Osteoblast (primary cell): ENCODE measurements around the gene KLHL2. TPM values are rescaled to one million over a fixed set of nuclear protein-coding genes. Genes with fewer than 3 reads are reported as not detected.

Experiments used
- DNase-seq: peaks from one replicate; pipeline ENCODE4 v3.0.0; 2011; ENCODE audit warnings: low spot score, mixed read lengths; ENCODE audit not compliant: insufficient read length; ENCODE audit errors: missing footprints
- H2AFZ ChIP-seq: 2 replicates; pipeline ENCODE4 v1.6.0; 2011; ENCODE audit warnings: mild to moderate bottlenecking, low read length
- H3K27ac ChIP-seq: 2 replicates; pipeline ENCODE4 v1.5.1; 2011; ENCODE audit warnings: mild to moderate bottlenecking, low read depth, low read length, moderate library complexity
- H3K27me3 ChIP-seq: 2 replicates; pipeline ENCODE4 v1.6.0; 2012; ENCODE audit warnings: mild to moderate bottlenecking, control low read depth, inconsistent platforms, low read length, moderate library complexity; ENCODE audit not compliant: insufficient read depth
- H3K36me3 ChIP-seq: 2 replicates; pipeline ENCODE4 v1.5.1; 2011; ENCODE audit warnings: mild to moderate bottlenecking, low read length, control low read depth, moderate library complexity; ENCODE audit not compliant: insufficient read depth
- H3K4me1 ChIP-seq: 2 replicates; pipeline ENCODE4 v1.5.1; 2011; ENCODE audit warnings: mild to moderate bottlenecking, low read length, control low read depth, moderate library complexity; ENCODE audit not compliant: insufficient read depth
- H3K4me2 ChIP-seq: 2 replicates; pipeline ENCODE4 v1.6.0; 2011; ENCODE audit warnings: mild to moderate bottlenecking, low read length; ENCODE audit not compliant: insufficient read depth
- H3K4me3 ChIP-seq: fragments of 200-600 bp; sonication (generic); 3 replicates; pipeline ENCODE4 v1.5.1; 2012; ENCODE audit warnings: mild to moderate bottlenecking, low read length, inconsistent platforms; ENCODE audit not compliant: insufficient read depth
- H3K79me2 ChIP-seq: 2 replicates; pipeline ENCODE4 v1.6.0; 2012; ENCODE audit warnings: mild to moderate bottlenecking, low read length, control low read depth, inconsistent platforms; ENCODE audit not compliant: insufficient read depth
- H3K9me3 ChIP-seq: 2 replicates; pipeline ENCODE4 v1.5.1; 2011; ENCODE audit warnings: low read depth, low read length, control low read depth
- H4K20me1 ChIP-seq: 2 replicates; pipeline ENCODE4 v1.6.0; 2012; ENCODE audit warnings: mild to moderate bottlenecking, low read length, control low read depth; ENCODE audit not compliant: insufficient read depth
- CTCF ChIP-seq: IDR thresholded peaks from 2 replicates; pipeline ENCODE4 v1.5.1; 2011; ENCODE audit warnings: mild to moderate bottlenecking, low read depth, low read length, moderate library complexity; ENCODE audit errors: extremely low read depth
- total RNA-seq: library from RNA; depleted of rRNA; stranded (reverse); fragments of >200 nt; gene quantifications from 2 replicates; pipeline ENCODE4 v1.2.3, GENCODE V29; 2012

Gene KLHL2
- total RNA-seq, 1 donor, result 13.4 TPM

DNA sequence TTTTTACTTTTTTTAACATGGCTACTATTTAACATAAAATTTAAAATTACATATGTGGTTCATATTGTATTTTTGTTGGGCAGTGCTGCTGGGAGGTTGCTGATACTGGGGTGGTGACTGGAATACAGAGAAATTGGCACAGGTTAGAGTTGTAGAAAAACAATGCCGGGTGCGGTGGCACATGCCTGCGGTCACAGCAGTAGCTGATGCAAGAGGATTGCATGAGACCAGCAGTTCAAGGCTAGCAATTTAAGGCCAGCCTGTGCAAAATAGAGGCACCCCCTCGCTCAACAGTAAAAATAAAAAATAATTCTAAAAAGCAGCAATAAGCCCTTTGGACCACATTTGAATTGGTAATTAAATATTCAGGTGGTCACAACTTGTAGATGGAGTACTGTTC lies 159.7 kb downstream of the KLHL2 start:
- Histone ChIP-seq H3K9me3 (no peaks in the 10 kb centered on the region), H3K4me2 (no peak overlapping the region), H3K79me2 (no peaks in the 10 kb centered on the region), H2AFZ (no peak overlapping the region), H3K4me1 (no peaks in the 10 kb centered on the region), H3K27ac (no peak overlapping the region), H3K36me3 (no peaks in the 10 kb centered on the region), H4K20me1 (no peaks in the 10 kb centered on the region), H3K4me3 (no peak overlapping the region), H3K27me3 (no peaks in the 10 kb centered on the region)
- no peak for DNase-seq
- TF ChIP-seq CTCF, result no peak

DNA sequence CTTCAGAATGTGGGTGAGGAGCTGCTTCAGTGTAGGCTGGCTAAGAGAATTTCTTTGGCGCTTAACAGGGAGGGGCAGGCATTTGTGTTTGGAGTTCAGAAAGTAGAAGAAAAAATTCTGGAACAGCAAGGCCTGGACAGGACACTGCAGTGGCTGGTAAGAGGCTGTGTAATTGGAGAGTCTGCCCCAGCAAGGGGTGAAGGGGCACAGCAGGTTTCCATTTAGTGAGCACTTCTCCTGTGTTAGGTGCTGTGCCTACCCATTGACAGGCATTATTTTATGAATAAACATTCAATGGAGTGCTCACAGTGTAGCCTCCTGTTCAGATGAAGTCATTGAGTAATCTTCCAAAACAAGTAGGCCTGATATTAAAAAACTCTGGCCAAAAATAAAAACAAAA lies 160.8 kb downstream of the KLHL2 start:
- H3K4me1 ChIP-seq, result no peaks in the 10 kb centered on the region
- H3K9me3 ChIP-seq, result no peaks in the 10 kb centered on the region
- no peak for DNase-seq
- no peak overlapping the region for H3K4me3 ChIP-seq
- no peak overlapping the region for H3K27ac ChIP-seq
- no peaks in the 10 kb centered on the region for H3K79me2 ChIP-seq
- H4K20me1 ChIP-seq, result no peaks in the 10 kb centered on the region
- no peaks in the 10 kb centered on the region for H3K27me3 ChIP-seq
- H3K36me3 ChIP-seq, result no peaks in the 10 kb centered on the region
- H3K4me2 ChIP-seq, result no peak overlapping the region
- no peak overlapping the region for H2AFZ ChIP-seq
- TF ChIP-seq CTCF, result no peak

- Histone ChIP-seq H3K4me2 (no peak overlapping the region), H3K9me3 (no peaks in the 10 kb centered on the region), H3K4me1 (no peaks in the 10 kb centered on the region), H3K27me3 (no peaks in the 10 kb centered on the region), H3K27ac (no peak overlapping the region), H3K4me3 (no peak overlapping the region), H3K79me2 (no peaks in the 10 kb centered on the region), H2AFZ (no peak overlapping the region), H3K36me3 (no peaks in the 10 kb centered on the region), H4K20me1 (no peaks in the 10 kb centered on the region)
- DNase-seq, result no peak
- TF ChIP-seq CTCF, result no peak
Measured at GRCh38 chr4:165368567-165368966, 161.2 kb downstream of the KLHL2 start.

DNA sequence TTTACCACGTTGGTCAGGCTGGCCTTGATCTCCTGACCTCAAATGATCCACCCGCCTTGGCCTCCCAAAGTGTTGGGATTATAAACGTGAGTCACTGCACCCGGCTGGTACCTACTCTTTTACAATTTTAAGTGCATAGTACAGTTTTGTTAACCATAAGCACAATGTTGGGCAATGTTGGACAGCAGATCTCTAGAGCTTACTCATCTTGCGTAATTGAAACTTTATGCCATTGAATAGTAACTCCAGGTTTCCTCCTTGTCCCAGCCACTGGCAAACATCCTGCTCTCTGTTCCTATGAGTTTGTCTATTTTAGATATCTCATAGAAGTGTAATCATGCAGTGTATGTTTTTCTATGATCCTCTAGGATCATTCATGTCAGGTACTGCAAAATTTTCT lies 162.2 kb downstream of the KLHL2 start:
- Histone ChIP-seq H2AFZ (no peak overlapping the region), H3K4me1 (no peaks in the 10 kb centered on the region), H4K20me1 (no peaks in the 10 kb centered on the region), H3K4me3 (no peak overlapping the region), H3K79me2 (no peaks in the 10 kb centered on the region), H3K4me2 (no peak overlapping the region), H3K9me3 (no peaks in the 10 kb centered on the region), H3K36me3 (no peaks in the 10 kb centered on the region), H3K27me3 (no peaks in the 10 kb centered on the region), H3K27ac (no peak overlapping the region)
- no peak for DNase-seq
- TF ChIP-seq CTCF, result no peak
